HG03135 (cell line): Measurements from ENCODE around the gene SRMS.

Source experiments
- ATAC-seq: cut with Tn5 transposase; IDR thresholded peaks from one replicate; pipeline ENCODE4 v1.9.1; 2021; ENCODE audit warnings: mild to moderate bottlenecking, moderate library complexity; ENCODE audit not compliant: unreplicated experiment

The SRMS gene

GRCh38 chr20:63492982-63493381 is 54.6 kb downstream of the SRMS start:
- ATAC-seq, result no peak

GRCh38 chr20:63492518-63492917 is 55.0 kb downstream of the SRMS start:
- ATAC-seq, result no peak

GRCh38 chr20:63491635-63492230 is 55.8 kb downstream of the SRMS start:
- ATAC-seq, result no peak

- no peak for ATAC-seq
Measured at GRCh38 chr20:63491078-63491477, 56.5 kb downstream of the SRMS start.
